ENCODE results near the gene KCNE3.

The KCNE3 gene

GRCh38 chr11:74466916-74467885, at the start of gene KCNE3:
Gene KCNE3 (minus strand): TSS chr11:74467549. CDS start chr11:74457563, 9,986 bp downstream.
- DNase-seq (ENCODE audit: low read depth): no peak

GRCh38 chr11:74507582-74507981, 40.2 kb upstream of the KCNE3 start:
- DNase-seq (ENCODE audit: low read depth): no peak

GRCh38 chr11:74506823-74507222, 39.5 kb upstream of the KCNE3 start:
- DNase-seq (ENCODE audit: low read depth): no peak

- DNase-seq (ENCODE audit: low read depth): no peak
Observed at GRCh38 chr11:74505911-74506310, 38.6 kb upstream of the KCNE3 start.

GRCh38 chr11:74504100-74504691, 36.8 kb upstream of the KCNE3 start:
- no peak for DNase-seq (ENCODE audit: low read depth)

- no peak for DNase-seq (ENCODE audit: low read depth)
Observed at GRCh38 chr11:74494916-74495315, 27.6 kb upstream of the KCNE3 start.

- DNase-seq (ENCODE audit: low read depth): no peak
Observed at GRCh38 chr11:74493791-74494630, 26.7 kb upstream of the KCNE3 start.

GRCh38 chr11:74492974-74493790, 25.8 kb upstream of the KCNE3 start, which contains the start of gene LIPT2:
Gene LIPT2 (minus strand): TSS chr11:74493724. CDS start chr11:74493703, 21 bp downstream.
- peak; percentile 92 for DNase-seq (ENCODE audit: low read depth)

- DNase-seq (ENCODE audit: low read depth): no peak
Observed at GRCh38 chr11:74492084-74492483, 24.7 kb upstream of the KCNE3 start.

GRCh38 chr11:74490941-74491340, 23.6 kb upstream of the KCNE3 start:
- no peak for DNase-seq (ENCODE audit: low read depth)

- DNase-seq (ENCODE audit: low read depth): no peak
Observed at GRCh38 chr11:74487875-74488274, 20.5 kb upstream of the KCNE3 start.

- no peak for DNase-seq (ENCODE audit: low read depth)
Observed at GRCh38 chr11:74485868-74486267, 18.5 kb upstream of the KCNE3 start.

- DNase-seq (ENCODE audit: low read depth): no peak
Observed at GRCh38 chr11:74480688-74481417, 13.5 kb upstream of the KCNE3 start.

- DNase-seq (ENCODE audit: low read depth): no peak
Observed at GRCh38 chr11:74479732-74480123, 12.4 kb upstream of the KCNE3 start.

- no peak for DNase-seq (ENCODE audit: low read depth)
Observed at GRCh38 chr11:74478877-74479731, 11.8 kb upstream of the KCNE3 start.

GRCh38 chr11:74476536-74476935, 9.2 kb upstream of the KCNE3 start:
- no peak for DNase-seq (ENCODE audit: low read depth)

- no peak for DNase-seq (ENCODE audit: low read depth)
Observed at GRCh38 chr11:74474316-74474715, 7.0 kb upstream of the KCNE3 start.

- DNase-seq (ENCODE audit: low read depth): no peak
Observed at GRCh38 chr11:74473382-74474173, 6.2 kb upstream of the KCNE3 start.

Data from stromal cell of bone marrow (primary cell).